ENCODE measurements around the gene C20orf144. TPM values are rescaled to one million over a fixed set of nuclear protein-coding genes. Genes with fewer than 3 reads are reported as not detected.

Gene C20orf144
- total RNA-seq, 4 donors from 2014 or later = not detected

DNA sequence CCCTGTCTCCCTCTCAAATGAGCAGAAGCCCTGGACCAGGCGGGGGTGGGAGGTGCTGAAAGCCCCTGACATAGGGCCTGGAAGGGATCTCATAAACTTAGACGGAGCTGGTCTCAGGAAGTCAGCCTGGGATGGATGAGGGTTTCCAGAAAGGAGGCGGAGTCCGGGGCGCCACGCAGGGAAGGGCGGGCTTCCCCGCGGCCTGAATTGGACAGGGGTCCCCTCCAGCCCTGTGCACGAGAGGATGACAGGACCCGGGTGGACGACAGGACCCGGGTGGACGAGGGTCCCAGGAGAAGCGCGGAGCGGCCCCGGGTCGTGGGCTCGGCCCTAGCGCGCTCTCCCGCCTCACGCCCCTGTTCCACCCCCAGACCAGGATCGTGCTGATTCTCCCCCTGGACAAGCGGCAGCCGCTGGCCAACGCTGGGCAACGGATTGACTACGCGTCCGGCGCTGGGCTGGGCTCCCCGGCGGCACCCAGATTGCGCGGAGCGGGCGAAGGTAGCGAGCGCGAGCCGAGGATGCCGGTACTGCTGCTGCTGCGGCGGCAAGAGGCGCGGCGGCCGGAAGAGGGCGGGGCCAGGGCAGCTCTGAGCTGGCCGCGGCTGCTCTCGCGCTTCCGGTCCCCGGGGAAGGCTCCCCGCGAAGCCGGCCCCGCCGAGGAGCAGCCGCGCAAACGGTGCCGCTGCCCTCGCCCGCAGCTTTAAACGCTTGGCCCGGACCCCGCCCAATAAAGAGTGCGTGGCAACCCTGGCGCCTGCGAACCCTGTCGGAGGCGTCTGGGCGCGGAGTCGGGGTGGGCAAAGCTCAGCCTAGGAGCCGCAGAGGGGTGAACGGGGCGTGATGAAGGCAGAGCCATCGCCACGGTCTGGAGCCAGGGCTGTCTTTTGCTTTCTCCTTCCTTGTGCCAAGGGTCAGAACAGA, 1.3 kb downstream of the C20orf144 start:
- H3K4me1 ChIP-seq = peaks cover 0 to 49% (median 16%) of the 10 kb centered on the region in 4 donors
- peak overlapping the region; percentile 71 to 94 (median 92) for H3K27ac ChIP-seq
- DNase-seq (ENCODE audit: low spot score in 2 of 2) = peak in 1 of 2 donors; percentile 58
- H3K4me3 ChIP-seq = peak overlapping the region; percentile 56 to 93 (median 66)
- 0% methylated on average over 52 to 74 of the region's 84 CpGs for WGBS, 2 donors
- H3K27me3 ChIP-seq = no peaks in the 10 kb centered on the region
- H3K9me3 ChIP-seq = no peaks in the 10 kb centered on the region
- TF ChIP-seq, protein P1, sequence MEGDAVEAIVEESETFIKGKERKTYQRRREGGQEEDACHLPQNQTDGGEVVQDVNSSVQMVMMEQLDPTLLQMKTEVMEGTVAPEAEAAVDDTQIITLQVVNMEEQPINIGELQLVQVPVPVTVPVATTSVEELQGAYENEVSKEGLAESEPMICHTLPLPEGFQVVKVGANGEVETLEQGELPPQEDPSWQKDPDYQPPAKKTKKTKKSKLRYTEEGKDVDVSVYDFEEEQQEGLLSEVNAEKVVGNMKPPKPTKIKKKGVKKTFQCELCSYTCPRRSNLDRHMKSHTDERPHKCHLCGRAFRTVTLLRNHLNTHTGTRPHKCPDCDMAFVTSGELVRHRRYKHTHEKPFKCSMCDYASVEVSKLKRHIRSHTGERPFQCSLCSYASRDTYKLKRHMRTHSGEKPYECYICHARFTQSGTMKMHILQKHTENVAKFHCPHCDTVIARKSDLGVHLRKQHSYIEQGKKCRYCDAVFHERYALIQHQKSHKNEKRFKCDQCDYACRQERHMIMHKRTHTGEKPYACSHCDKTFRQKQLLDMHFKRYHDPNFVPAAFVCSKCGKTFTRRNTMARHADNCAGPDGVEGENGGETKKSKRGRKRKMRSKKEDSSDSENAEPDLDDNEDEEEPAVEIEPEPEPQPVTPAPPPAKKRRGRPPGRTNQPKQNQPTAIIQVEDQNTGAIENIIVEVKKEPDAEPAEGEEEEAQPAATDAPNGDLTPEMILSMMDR (IDR thresholded peaks at IDR 0.05) = peak in 2 of 5 experiments; percentile 36 to 37
- peak in 1 of 2 donors; percentile 82 for TF ChIP-seq EP300 (IDR thresholded peaks at IDR 0.05)
- peak; percentile 29 to 68 for TF ChIP-seq POLR2A (IDR thresholded peaks at IDR 0.05)
- H3K36me3 ChIP-seq = peaks cover 0 to 22% (median 0%) of the 10 kb centered on the region in 3 donors

DNA sequence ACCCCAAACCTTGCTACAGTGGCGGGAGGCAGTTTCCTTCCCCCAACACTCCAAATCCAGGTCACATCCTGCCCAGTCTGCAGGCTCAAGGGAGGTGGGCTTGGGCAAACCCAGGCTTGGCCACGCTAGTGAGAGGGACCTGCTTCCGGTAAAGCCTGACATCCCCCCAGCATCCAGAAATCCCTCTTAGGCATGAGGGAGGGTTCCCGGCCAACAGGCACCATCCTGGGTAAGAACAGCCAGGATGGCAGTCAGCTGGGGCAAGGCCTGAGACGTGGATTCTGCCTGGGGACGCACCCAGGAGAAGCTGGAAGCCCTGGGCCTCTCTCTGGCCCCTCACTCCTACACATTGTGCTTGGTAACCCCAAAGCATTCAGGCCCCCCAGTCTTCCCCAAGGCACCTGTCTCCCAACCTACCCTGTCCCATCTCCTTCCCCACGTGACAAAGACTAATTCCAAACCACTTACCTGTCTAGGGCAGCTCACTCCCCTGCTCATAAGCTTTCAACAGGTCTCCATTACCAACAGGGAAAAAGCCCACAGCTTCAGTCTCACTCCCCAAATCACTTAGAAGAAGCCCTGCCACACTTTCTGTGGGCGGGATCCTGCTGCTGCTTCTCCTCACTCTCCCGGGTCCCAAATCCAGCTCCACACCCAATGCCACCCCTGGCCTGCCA, 2.1 kb downstream of the C20orf144 start:
- Histone ChIP-seq H3K4me3 (peak overlapping the region; percentile 56 to 93 (median 66)), H3K9me3 (no peaks in the 10 kb centered on the region), H3K4me1 (peaks cover 0 to 49% (median 16%) of the 10 kb centered on the region in 4 donors), H3K36me3 (peaks cover 0 to 21% (median 0%) of the 10 kb centered on the region in 3 donors), H3K27me3 (no peaks in the 10 kb centered on the region), H3K27ac (peak overlapping the region; percentile 71 to 94 (median 92))
- no peak for DNase-seq (ENCODE audit: low spot score in 2 of 2)
- 33 to 39% methylated on average over 8 to 9 of the region's 9 CpGs for WGBS, 2 donors
- TF ChIP-seq, protein P1 (IDR thresholded peaks at IDR 0.05) = no peak
- TF ChIP-seq EP300 (IDR thresholded peaks at IDR 0.05) (no peak), POLR2A (IDR thresholded peaks at IDR 0.05) (no peak)

DNA sequence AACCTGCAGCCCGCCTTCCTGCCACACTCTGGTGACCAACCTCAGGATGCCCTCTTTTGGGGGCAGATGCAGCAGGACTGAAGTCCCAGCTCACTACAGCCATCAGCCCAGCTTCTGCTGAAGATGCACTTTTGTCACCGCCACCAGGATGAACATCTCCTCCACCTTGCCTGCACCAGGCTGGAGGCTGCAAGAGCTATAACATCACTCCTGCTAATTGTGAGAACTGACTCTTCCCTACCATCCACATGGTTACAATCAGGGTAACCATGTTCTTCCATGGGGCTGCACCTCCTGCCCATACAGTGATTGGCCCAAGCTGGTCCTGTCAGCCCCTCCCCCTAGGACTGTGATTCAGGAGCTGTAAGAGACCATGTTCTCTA, 2.6 kb downstream of the C20orf144 start:
- Histone ChIP-seq H3K4me3 (no peak overlapping the region), H3K27ac (peak overlapping the region in 2 of 4 donors; percentile 93 to 94), H3K36me3 (peaks cover 0 to 21% (median 0%) of the 10 kb centered on the region in 3 donors), H3K9me3 (no peaks in the 10 kb centered on the region), H3K4me1 (peaks cover 0 to 49% (median 16%) of the 10 kb centered on the region in 4 donors), H3K27me3 (no peaks in the 10 kb centered on the region)
- TF ChIP-seq, protein P1 (IDR thresholded peaks at IDR 0.05) = no peak
- TF ChIP-seq EP300 (IDR thresholded peaks at IDR 0.05) (no peak), POLR2A (IDR thresholded peaks at IDR 0.05) (no peak)
- DNase-seq (ENCODE audit: low spot score in 2 of 2) = no peak
- 87 to 100% methylated on average over 2 of the region's 2 CpGs for WGBS, 2 donors

DNA sequence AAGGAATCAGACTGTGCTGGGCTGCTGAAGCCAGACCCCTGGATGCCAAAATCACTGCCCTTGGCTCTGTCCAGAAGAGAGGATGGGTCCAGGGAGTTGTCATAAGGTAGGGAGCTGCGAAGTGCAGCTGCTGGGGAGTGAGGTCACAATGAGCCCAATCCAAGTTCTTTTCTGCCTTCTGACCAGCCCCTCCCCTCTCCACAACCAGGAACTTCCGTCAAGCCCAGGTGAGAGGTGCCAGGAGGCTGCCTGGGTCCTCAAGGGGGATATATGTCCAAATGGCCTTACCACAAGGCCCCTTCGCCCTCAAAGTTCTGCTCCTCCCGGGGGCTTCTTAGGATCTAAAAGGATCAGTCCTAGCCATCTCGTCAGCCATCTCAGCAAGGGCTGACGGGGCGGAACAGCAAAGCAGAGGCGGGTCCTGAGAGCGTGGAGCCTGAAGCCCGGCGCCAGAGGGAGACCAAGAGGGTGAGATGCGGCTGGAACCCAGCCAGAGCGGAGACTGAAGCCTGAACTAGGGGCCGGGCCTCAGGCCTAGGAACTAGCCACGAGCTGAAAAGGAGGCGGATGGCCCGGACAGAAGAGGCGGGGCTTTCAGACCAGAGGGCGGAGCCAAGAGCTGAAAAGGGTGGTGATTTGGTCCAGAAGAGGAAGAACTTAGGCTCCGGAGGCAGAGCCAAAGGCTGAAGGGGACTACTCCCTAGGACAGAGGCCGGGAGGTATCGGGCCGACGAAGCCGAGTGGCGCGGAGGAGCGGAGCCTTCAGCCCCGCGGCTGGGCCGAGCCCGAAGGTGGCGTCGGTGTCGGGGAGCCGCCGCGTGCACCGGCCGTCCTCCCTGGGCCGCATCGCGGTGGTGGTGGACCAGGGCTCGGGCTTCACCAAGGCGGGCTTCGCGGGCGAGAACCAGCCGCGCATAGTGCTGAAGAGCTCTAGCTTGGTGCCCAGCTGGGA, 4.4 kb downstream of the C20orf144 start, which contains the start of gene ACTL10:
Gene ACTL10, plus strand, starts transcription at position 651 of the 952 bp plus-strand sequence. CDS start 555 bp downstream, outside the sequence.
- Histone ChIP-seq H3K9me3 (no peaks in the 10 kb centered on the region), H3K4me1 (peaks cover 0 to 49% (median 16%) of the 10 kb centered on the region in 4 donors)

More for the DNA sequence above, 4.4 kb downstream of the C20orf144 start, which contains the start of gene ACTL10:
- Histone ChIP-seq H3K27me3 (no peaks in the 10 kb centered on the region), H3K27ac (peak within 1 kb of the TSS; percentile 74 to 93 (median 90)), H3K4me3 (peak within 1 kb of the TSS; percentile 39 to 71 (median 64)), H3K36me3 (peaks cover 0 to 31% (median 0%) of the 10 kb centered on the region in 3 donors)
- DNase-seq (ENCODE audit: low spot score in 2 of 2) = peak; percentile 98
- 1 to 11% methylated on average over 29 to 43 of the region's 50 CpGs for WGBS, 2 donors
- TF ChIP-seq EP300 (IDR thresholded peaks at IDR 0.05) (peak in 1 of 2 donors; percentile 94), POLR2A (IDR thresholded peaks at IDR 0.05) (peak; percentile 81 to 97)
- TF ChIP-seq, protein P1 (IDR thresholded peaks at IDR 0.05) = peak in 4 of 5 experiments; percentile 28 to 63 (median 42)
